Testis (tissue), 3 donors: Measurements from ENCODE around the gene BAIAP2L1. TPM values are rescaled to one million over a fixed set of nuclear protein-coding genes. Genes with fewer than 3 reads are reported as not detected.

ENCODE experiments used
- DNase-seq: peaks from one replicate; pipeline ENCODE4 v3.0.0-alpha.2; 2019
- H3K27ac ChIP-seq, 2 donors: fragments of 200-600 bp; sonication (generic); one replicate each; pipeline ENCODE4 v1.5.1; 2019
- H3K27me3 ChIP-seq: fragments of 200-600 bp; sonication (generic); one replicate; pipeline ENCODE4 v1.5.1; 2019
- H3K36me3 ChIP-seq: fragments of 200-600 bp; sonication (generic); one replicate; pipeline ENCODE4 v1.5.1; 2017; ENCODE audit warnings: low read depth; ENCODE audit errors: missing control alignments
- H3K4me1 ChIP-seq: fragments of 200-600 bp; sonication (generic); one replicate; pipeline ENCODE4 v1.5.1; 2019
- H3K4me3 ChIP-seq, 2 donors: fragments of 200-600 bp; sonication (generic); one replicate each; pipeline ENCODE4 v1.5.1; 2017 to 2019
- H3K9me3 ChIP-seq: fragments of 200-600 bp; sonication (generic); one replicate; pipeline ENCODE4 v1.5.1; 2017
- CTCF ChIP-seq, 3 experiments: fragments of 450-650 bp in 2 of 3; fragments of 200-600 bp in 1 of 3; sonication (generic) in 1 of 3; IDR thresholded peaks; one replicate each; pipeline ENCODE4 v1.5.1; 2016 to 2019; ENCODE audit warnings: antibody characterized with exemption in 3 of 3, mild to moderate bottlenecking in 2 of 3, moderate library complexity in 1 of 3
- POLR2A ChIP-seq: fragments of 450-650 bp; IDR thresholded peaks from one replicate; pipeline ENCODE4 v1.6.1; 2017; ENCODE audit warnings: antibody characterized with exemption, mild to moderate bottlenecking, moderate library complexity
- WGBS, 2 donors: methylation state at CpG; one replicate each; pipeline ENCODE4 v1.1.5; 2018; 5-methylcytosine and 5-hydroxymethylcytosine counted together
- intact Hi-C: fragments of 100-400 bp; cut with DNase I; formaldehyde crosslinking; loops from one replicate; pipeline ENCODE4 v1.15.1; 2023; ENCODE audit warnings: low total_unique reads
- polyA plus RNA-seq: library from polyadenylated mRNA; stranded (reverse); fragments of 350-450 nt; fragmentation: Illumina TruSeq; extraction: RNeasy Lipid Tissue Mini Kit (QIAGEN cat#74804); gene quantifications from one replicate; pipeline ENCODE4 v1.2.3, GENCODE V29; 2014; ENCODE audit warnings: low read depth, low replicate concordance; ENCODE audit not compliant: insufficient read depth
- total RNA-seq, 2 donors: library from RNA; depleted of rRNA; stranded (reverse); fragments of >200 nt; gene quantifications; one replicate each; pipeline ENCODE4 v1.2.3, GENCODE V29; 2016

Gene BAIAP2L1
- total and polyA plus RNA-seq, 3 donors from 2014 or later: 16.8 to 24.2 (median 23.5) TPM

DNA sequence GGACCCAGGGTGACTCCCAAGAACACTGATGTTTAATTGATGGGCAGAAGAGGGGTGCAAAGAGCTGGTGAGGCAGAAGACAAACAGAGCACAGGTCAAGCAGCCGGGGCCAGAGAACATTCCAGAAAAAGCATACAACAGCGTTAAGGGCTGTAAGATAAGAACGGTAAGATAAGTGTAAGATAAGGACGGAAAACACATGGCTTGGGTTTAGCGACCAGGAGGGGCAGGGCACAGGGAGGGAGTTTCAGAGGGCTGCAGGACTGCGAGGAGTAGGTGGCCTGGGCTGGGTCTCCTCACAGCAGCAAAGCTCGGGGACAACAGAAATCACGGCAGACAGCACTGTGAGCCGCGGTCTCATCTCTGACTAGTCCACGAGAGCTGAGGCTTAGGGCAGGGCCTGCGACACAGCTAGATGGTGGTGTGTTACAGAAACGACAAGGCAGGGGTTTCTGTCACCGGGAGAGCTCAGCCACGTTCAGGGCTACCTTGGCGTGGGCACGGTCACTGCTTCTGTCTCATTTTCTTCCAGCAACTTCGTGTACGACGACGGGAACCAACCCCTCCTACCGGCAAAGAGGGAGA is 94.8 kb downstream of the BAIAP2L1 start:
- 80 to 84% methylated on average over 22 of the region's 22 CpGs for WGBS, 2 donors
- H3K4me1 ChIP-seq: no peaks in the 10 kb centered on the region
- no peak overlapping the region for H3K4me3 ChIP-seq
- H3K36me3 ChIP-seq: no peaks in the 10 kb centered on the region
- H3K9me3 ChIP-seq: no peaks in the 10 kb centered on the region
- no peak for TF ChIP-seq CTCF (IDR thresholded peaks at IDR 0.05)
- no peak for TF ChIP-seq POLR2A
- no peak overlapping the region for H3K27ac ChIP-seq
- DNase-seq: no peak
- intact Hi-C loops: no loop called here
- H3K27me3 ChIP-seq: no peaks in the 10 kb centered on the region

DNA sequence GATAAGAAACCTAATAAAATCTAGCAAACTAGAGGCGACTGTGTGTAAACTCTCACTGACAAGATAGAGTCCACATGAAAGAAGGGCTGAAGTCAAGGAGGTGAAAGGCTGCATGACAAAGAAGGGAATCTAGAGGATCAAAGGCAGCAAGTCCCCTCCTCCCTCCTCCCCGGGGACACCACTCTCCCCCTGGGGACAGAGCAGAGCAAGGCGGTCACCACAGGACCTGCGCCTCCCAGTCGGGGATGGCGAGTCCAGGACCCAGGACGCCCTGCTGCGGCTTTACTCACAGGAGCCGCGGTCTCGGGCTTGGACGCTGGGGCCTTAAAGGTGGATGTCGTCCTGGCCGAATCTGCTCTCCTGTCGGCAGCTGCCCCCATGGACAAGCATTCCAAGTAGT is 97.0 kb downstream of the BAIAP2L1 start:
- 69% methylated on average over 6 to 15 of the region's 15 CpGs for WGBS, 2 donors
- no peak for TF ChIP-seq POLR2A
- no peak for TF ChIP-seq CTCF (IDR thresholded peaks at IDR 0.05)
- Histone ChIP-seq H3K36me3 (no peaks in the 10 kb centered on the region), H3K27me3 (no peaks in the 10 kb centered on the region), H3K27ac (no peak overlapping the region), H3K4me1 (no peaks in the 10 kb centered on the region), H3K9me3 (no peaks in the 10 kb centered on the region), H3K4me3 (no peak overlapping the region)
- DNase-seq: no peak
- intact Hi-C loops: no loop called here

- Histone ChIP-seq H3K27me3 (no peaks in the 10 kb centered on the region), H3K4me3 (no peak overlapping the region), H3K27ac (no peak overlapping the region), H3K9me3 (no peaks in the 10 kb centered on the region), H3K4me1 (no peaks in the 10 kb centered on the region), H3K36me3 (no peaks in the 10 kb centered on the region)
- WGBS, 2 donors: 82 to 85% methylated on average over 16 to 19 of the region's 19 CpGs
- DNase-seq: no peak
- intact Hi-C loops: no loop called here
- TF ChIP-seq CTCF (IDR thresholded peaks at IDR 0.05): no peak
- no peak for TF ChIP-seq POLR2A
Observed at GRCh38 chr7:98303176-98303865, 97.6 kb downstream of the BAIAP2L1 start.

DNA sequence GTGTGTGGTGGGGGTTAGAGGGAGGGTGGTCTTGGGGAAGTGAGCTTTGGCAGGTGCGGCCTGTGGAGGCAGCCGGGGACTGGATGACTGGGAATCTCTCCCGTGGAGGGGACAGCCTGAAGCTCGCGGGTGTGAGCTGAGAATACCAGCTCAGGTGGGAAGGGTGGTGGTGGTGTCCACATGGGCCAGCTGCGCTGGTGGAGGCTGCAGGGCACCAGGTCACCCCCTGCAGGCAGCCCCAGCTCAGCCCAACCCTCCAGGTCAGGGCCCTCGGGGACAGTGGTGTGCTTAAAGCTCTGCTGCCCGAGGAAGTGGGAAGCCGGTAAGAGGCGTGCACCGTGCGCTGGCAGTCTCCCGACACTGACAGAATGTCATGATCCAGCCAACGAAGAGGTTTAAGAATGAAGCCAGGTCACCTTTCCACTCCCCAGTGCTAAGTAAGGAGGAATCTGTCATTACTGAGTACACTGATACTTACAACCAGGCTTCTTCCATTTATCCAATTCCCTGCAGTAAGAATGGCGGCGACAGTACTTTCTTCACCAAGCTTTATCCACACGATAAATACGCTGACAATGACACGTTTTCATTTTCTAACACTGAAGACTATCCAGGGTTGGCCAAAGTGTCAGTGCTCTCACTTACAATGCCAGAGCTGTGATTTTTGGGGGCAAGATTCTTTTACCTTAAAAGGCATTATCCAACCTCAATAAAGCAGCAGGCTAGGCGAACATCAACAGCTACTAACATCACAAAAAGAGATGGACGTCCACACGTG is 99.0 kb downstream of the BAIAP2L1 start:
- Histone ChIP-seq H3K36me3 (no peaks in the 10 kb centered on the region), H3K27ac (no peak overlapping the region), H3K27me3 (no peaks in the 10 kb centered on the region), H3K4me1 (no peaks in the 10 kb centered on the region), H3K4me3 (no peak overlapping the region), H3K9me3 (no peaks in the 10 kb centered on the region)
- intact Hi-C loops: no loop called here
- DNase-seq: no peak
- 88 to 92% methylated on average over 18 to 22 of the region's 22 CpGs for WGBS, 2 donors
- no peak for TF ChIP-seq CTCF (IDR thresholded peaks at IDR 0.05)
- no peak for TF ChIP-seq POLR2A
